Measurements from ENCODE around the gene FEM1C. TPM values are rescaled to one million over a fixed set of nuclear protein-coding genes. Genes with fewer than 3 reads are reported as not detected.

Gene FEM1C
- total RNA-seq, 1 experiment from 2014 or later: 16.8 TPM

GRCh38 chr5:115477581-115477980 is 67.0 kb downstream of the FEM1C start:
- H4K20me1 ChIP-seq (ENCODE audit: insufficient read depth, low read depth, low read length): no peaks in the 10 kb centered on the region

GRCh38 chr5:115475788-115476187 is 68.8 kb downstream of the FEM1C start:
- Histone ChIP-seq H3K36me3 (ENCODE audit: insufficient read depth, low read length) (no peaks in the 10 kb centered on the region), H4K20me1 (ENCODE audit: insufficient read depth, low read depth, low read length) (no peaks in the 10 kb centered on the region), H3K4me2 (ENCODE audit: low read depth, low read length, poor library complexity, severe bottlenecking) (no peak overlapping the region), H2AFZ (ENCODE audit: low read length) (no peak overlapping the region), H3K4me3 (ENCODE audit: low read length) (no peak overlapping the region), H3K27me3 (ENCODE audit: low read length) (no peaks in the 10 kb centered on the region), H3K79me2 (ENCODE audit: low read length) (no peaks in the 10 kb centered on the region), H3K9ac (ENCODE audit: low read length) (no peak overlapping the region), H3K9me3 (ENCODE audit: low read length) (no peaks in the 10 kb centered on the region), H3K27ac (ENCODE audit: low read length) (no peak overlapping the region), H3K9me2 (replicated peaks; ENCODE audit: insufficient read depth, low read length) (no peaks in the 10 kb centered on the region), H3K4me1 (ENCODE audit: low read length) (peaks cover 15% of the 10 kb centered on the region)
- DNase-seq: no peak

More at GRCh38 chr5:115477581-115477980, 67.0 kb downstream of the FEM1C start:
- Histone ChIP-seq H3K9ac (ENCODE audit: low read length) (no peak overlapping the region), H3K4me2 (ENCODE audit: low read depth, low read length, poor library complexity, severe bottlenecking) (no peak overlapping the region), H3K36me3 (ENCODE audit: insufficient read depth, low read length) (no peaks in the 10 kb centered on the region), H3K4me3 (ENCODE audit: low read length) (no peak overlapping the region), H3K9me2 (replicated peaks; ENCODE audit: insufficient read depth, low read length) (no peaks in the 10 kb centered on the region), H2AFZ (ENCODE audit: low read length) (no peak overlapping the region), H3K27ac (ENCODE audit: low read length) (no peak overlapping the region), H3K4me1 (ENCODE audit: low read length) (peaks cover 9% of the 10 kb centered on the region), H3K9me3 (ENCODE audit: low read length) (no peaks in the 10 kb centered on the region), H3K27me3 (ENCODE audit: low read length) (no peaks in the 10 kb centered on the region), H3K79me2 (ENCODE audit: low read length) (no peaks in the 10 kb centered on the region)
- DNase-seq: no peak

GRCh38 chr5:115472271-115473025 is 72.1 kb downstream of the FEM1C start:
- no peak overlapping the region for H2AFZ ChIP-seq (ENCODE audit: low read length)
- H3K9ac ChIP-seq (ENCODE audit: low read length): no peak overlapping the region
- no peaks in the 10 kb centered on the region for H3K9me3 ChIP-seq (ENCODE audit: low read length)
- no peak overlapping the region for H3K4me2 ChIP-seq (ENCODE audit: low read depth, low read length, poor library complexity, severe bottlenecking)
- H3K4me3 ChIP-seq (ENCODE audit: low read length): no peak overlapping the region
- H3K36me3 ChIP-seq (ENCODE audit: insufficient read depth, low read length): no peaks in the 10 kb centered on the region
- H3K27ac ChIP-seq (ENCODE audit: low read length): no peak overlapping the region
- no peak for DNase-seq
- peaks cover 7% of the 10 kb centered on the region for H3K4me1 ChIP-seq (ENCODE audit: low read length)
- H3K79me2 ChIP-seq (ENCODE audit: low read length): no peaks in the 10 kb centered on the region
- no peaks in the 10 kb centered on the region for H3K9me2 ChIP-seq (replicated peaks; ENCODE audit: insufficient read depth, low read length)
- no peaks in the 10 kb centered on the region for H4K20me1 ChIP-seq (ENCODE audit: insufficient read depth, low read depth, low read length)
- no peaks in the 10 kb centered on the region for H3K27me3 ChIP-seq (ENCODE audit: low read length)

DNA sequence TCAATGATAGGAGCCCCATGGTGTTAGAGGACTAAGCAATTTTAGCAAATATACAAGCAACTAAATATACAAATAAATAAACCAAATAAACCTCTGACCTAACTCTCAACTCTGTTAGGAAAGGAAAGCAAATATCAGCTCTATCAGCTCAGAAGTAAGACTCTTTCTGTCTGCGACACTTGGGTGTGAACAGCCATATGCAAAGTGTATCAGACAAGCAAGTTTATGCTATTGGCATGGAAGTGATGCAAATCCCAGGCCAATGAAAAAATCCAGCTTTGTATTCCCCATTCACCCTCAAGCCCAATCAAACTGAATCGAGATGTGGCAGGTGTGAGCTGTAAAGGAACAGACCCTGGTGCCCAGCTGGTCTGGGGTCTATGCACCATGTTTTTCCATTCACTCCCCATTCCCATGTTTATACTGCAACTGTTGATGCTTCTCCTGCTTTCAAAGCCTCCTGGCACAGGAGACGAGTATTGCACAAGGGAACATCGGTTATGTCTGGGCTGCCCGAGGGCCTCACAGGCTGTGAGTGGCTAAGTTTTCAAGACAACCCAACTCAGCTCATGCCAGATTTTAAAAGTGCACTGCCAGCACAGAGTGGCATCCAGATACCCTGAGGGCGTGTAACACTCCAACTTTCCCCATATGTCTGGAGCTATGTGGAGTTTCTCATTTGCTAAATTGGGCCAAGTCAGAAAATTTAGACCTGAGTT is 73.1 kb downstream of the FEM1C start:
- no peaks in the 10 kb centered on the region for H3K79me2 ChIP-seq (ENCODE audit: low read length)
- H3K4me2 ChIP-seq (ENCODE audit: low read depth, low read length, poor library complexity, severe bottlenecking): no peak overlapping the region
- no peak overlapping the region for H3K27ac ChIP-seq (ENCODE audit: low read length)
- no peaks in the 10 kb centered on the region for H3K27me3 ChIP-seq (ENCODE audit: low read length)
- H3K9me2 ChIP-seq (replicated peaks; ENCODE audit: insufficient read depth, low read length): no peaks in the 10 kb centered on the region
- no peak overlapping the region for H3K4me3 ChIP-seq (ENCODE audit: low read length)
- H3K9ac ChIP-seq (ENCODE audit: low read length): no peak overlapping the region
- H4K20me1 ChIP-seq (ENCODE audit: insufficient read depth, low read depth, low read length): no peaks in the 10 kb centered on the region
- DNase-seq: no peak
- H3K9me3 ChIP-seq (ENCODE audit: low read length): no peaks in the 10 kb centered on the region
- H2AFZ ChIP-seq (ENCODE audit: low read length): no peak overlapping the region
- peaks cover 7% of the 10 kb centered on the region for H3K4me1 ChIP-seq (ENCODE audit: low read length)
- no peaks in the 10 kb centered on the region for H3K36me3 ChIP-seq (ENCODE audit: insufficient read depth, low read length)

GRCh38 chr5:115470921-115471320 is 73.7 kb downstream of the FEM1C start:
- Histone ChIP-seq H3K9me3 (ENCODE audit: low read length) (no peaks in the 10 kb centered on the region), H3K79me2 (ENCODE audit: low read length) (no peaks in the 10 kb centered on the region), H3K4me3 (ENCODE audit: low read length) (no peak overlapping the region), H3K27me3 (ENCODE audit: low read length) (no peaks in the 10 kb centered on the region), H3K4me2 (ENCODE audit: low read depth, low read length, poor library complexity, severe bottlenecking) (no peak overlapping the region), H3K9ac (ENCODE audit: low read length) (no peak overlapping the region), H3K4me1 (ENCODE audit: low read length) (peaks cover 7% of the 10 kb centered on the region), H4K20me1 (ENCODE audit: insufficient read depth, low read depth, low read length) (no peaks in the 10 kb centered on the region), H3K9me2 (replicated peaks; ENCODE audit: insufficient read depth, low read length) (no peaks in the 10 kb centered on the region), H2AFZ (ENCODE audit: low read length) (no peak overlapping the region), H3K36me3 (ENCODE audit: insufficient read depth, low read length) (no peaks in the 10 kb centered on the region), H3K27ac (ENCODE audit: low read length) (no peak overlapping the region)
- no peak for DNase-seq

Small RNA genes lying within 50 kb of the gene (small RNA-seq; reads per million reads assigned to genes)
- not detected for gene AC008628.1
- gene AC008628.2: not detected

Other genes starting within 250 kb of the FEM1C start
- gene CCDC112, start 248.1 kb downstream of the FEM1C start, total RNA-seq (2014; rRNA removed; shearing (Covaris generic); ENCODE audit: low replicate concordance): 8.0 and 13.0 TPM in 2 replicates
- 0.07 TPM in 1 of 2 replicates, not detected in the other for gene TICAM2, start 57.7 kb upstream of the FEM1C start, total RNA-seq (2014; rRNA removed; shearing (Covaris generic); ENCODE audit: low replicate concordance)
- 60.8 and 61.1 TPM in 2 replicates for gene TMED7, start 81.3 kb upstream of the FEM1C start, total RNA-seq (2014; rRNA removed; shearing (Covaris generic); ENCODE audit: low replicate concordance)